HG03064 (cell line): ENCODE measurements around the gene SF3A1.

Experiments
- ATAC-seq: cut with Tn5 transposase; IDR thresholded peaks from one replicate; pipeline ENCODE4 v1.9.1; 2021; ENCODE audit warnings: low read depth; ENCODE audit not compliant: unreplicated experiment

The SF3A1 gene

DNA sequence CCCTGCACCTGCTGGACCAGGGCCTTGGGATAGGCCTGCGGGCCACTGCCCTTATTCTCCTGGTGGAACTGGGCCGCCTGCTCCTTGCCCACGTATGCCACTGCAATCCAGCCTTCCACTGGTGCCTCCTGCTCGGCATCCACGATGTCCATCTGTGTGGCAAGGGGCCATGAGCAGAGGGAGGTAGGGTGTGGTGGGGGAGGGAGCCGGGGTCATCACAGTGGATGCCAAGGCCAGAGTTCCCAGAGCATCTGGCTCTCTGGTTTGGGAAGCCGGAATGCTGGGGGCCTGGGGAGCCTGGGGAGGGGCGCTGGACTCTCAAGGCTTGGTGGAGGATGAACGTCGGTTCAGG, 29.9 kb upstream of the SF3A1 start:
- no peak for ATAC-seq

DNA sequence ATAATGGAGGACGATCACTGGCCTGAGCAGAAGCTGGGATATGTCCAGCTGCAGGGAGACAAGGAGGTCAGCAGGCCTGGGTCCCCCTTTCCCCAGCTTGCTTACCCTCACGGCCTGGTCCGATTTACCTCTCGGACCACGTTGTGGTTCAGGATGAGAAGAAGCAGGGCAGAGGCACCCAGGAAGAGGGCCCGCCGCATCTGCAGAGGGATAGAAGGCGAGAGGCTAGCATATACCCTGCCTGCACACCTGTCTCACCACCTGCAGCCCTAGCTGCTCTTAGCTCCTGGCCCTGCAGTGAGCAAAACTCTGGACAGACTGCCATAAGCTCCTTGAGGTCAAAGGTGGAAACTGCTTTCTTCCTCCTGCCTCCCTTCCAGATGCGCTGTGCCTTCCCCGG, 29.2 kb upstream of the SF3A1 start:
- ATAC-seq = no peak

- ATAC-seq = no peak
Observed at GRCh38 chr22:30383061-30383460, 26.4 kb upstream of the SF3A1 start.

- no peak for ATAC-seq
Observed at GRCh38 chr22:30382340-30382739, 25.6 kb upstream of the SF3A1 start.

- no peak for ATAC-seq
Observed at GRCh38 chr22:30381264-30381663, 24.6 kb upstream of the SF3A1 start.

- ATAC-seq = no peak
Observed at GRCh38 chr22:30380011-30380410, 23.3 kb upstream of the SF3A1 start.

DNA sequence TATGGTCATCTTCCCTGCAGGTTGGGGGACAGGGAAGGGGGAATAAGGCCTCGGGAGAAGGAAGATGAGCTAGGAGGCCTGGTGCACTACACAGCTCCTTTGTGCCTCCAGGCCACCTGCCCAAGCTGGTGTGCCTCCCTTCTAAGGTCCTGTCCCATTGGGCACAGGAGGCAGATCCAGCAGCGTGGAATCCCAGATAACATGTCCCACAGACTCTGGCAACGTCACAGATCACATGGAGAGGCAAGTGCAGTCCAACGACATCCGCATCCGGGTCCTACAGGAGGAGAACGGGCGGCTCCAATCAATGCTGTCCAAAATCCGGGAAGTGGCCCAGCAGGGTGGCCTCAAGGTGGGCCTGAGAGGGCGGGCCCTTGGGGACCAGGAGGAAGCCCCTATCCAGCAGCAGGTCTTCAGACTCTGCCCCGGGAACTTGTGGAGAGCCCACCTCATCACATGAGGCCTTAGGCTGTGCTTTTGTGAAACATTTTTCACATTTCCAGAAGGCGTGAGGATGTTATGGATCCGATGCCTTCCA, 18.7 kb upstream of the SF3A1 start:
- no peak for ATAC-seq

DNA sequence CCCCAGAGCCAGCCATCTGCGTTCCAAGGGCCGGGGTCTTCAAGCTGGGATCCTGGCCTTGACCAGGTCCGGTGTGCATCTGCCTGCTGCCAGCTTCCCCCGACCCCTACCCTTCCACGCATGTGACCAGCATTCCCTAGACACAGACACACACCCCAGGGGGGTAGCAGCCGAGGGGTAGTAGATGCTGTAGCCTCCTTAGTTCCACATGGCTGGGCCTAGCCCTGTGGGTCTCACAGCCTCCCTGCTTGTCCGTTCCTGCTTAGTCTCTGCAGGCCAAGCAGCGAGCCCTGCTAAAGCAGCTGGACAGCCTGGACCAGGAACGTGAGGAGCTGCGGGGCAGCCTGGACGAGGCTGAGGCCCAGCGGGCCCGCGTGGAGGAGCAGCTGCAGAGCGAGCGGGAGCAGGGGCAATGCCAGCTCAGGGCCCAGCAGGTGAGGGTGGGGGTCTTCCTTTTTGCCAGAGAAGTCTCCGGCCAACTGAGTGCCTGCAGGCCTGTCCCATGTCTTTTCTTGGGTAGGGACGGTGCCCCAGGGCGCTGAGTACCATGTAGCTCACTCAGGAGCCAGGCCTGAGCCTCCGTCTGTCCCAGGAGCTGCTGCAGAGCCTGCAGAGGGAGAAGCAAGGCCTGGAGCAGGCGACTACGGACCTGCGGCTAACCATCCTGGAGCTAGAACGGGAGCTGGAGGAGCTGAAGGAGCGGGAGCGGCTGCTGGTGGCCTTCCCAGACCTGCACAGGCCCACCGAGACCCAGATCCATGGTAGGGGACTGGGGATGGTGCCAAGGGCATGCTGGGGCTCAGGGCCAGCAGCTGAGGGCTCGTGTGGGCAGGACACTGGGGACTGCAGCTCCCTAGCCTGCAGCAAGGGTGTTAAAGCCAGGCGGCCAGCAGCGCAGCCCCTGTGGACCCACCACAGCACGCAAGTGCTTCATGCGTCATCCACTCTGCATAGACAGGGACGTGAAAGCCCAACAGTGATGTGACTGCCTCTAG, 16.9 kb upstream of the SF3A1 start:
- ATAC-seq = no peak

GRCh38 chr22:30372915-30373314, 16.2 kb upstream of the SF3A1 start:
- ATAC-seq = no peak

DNA sequence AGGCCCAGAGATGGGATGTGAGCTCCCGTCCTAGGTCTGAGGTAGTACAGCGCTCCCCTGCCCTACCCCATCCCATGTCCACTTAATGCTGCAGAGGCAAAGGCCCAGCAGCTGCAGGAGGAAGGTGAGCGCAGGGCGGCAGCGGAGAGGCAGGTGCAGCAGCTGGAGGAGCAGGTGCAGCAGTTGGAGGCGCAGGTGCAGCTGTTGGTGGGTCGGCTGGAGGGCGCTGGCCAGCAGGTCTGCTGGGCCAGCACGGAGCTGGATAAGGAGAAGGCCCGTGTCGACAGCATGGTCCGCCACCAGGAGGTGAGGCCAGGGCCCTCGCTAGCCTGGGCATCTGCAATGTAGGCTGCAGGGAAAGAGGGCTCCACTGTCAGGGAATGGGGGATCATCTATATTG, 15.3 kb upstream of the SF3A1 start:
- ATAC-seq = no peak

DNA sequence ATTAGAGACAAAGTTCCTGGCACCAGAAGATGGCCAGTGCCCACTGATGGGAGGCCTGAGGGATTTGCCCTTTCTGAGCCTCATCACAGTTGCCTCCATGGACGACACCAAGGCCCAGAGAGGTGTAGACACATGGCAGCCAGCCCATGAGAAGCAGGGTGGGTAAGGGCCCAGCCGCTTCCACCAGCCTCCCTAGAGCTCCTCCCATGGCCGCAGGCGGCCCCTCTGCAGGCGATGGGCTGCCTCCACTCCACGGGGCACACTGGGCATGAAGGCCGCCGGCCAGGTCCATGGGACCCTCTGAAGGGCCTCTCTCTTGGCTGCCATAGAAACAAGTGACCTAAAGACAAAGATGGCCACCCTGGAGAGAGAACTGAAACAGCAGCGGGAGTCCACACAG, 14.6 kb upstream of the SF3A1 start:
- ATAC-seq = no peak

DNA sequence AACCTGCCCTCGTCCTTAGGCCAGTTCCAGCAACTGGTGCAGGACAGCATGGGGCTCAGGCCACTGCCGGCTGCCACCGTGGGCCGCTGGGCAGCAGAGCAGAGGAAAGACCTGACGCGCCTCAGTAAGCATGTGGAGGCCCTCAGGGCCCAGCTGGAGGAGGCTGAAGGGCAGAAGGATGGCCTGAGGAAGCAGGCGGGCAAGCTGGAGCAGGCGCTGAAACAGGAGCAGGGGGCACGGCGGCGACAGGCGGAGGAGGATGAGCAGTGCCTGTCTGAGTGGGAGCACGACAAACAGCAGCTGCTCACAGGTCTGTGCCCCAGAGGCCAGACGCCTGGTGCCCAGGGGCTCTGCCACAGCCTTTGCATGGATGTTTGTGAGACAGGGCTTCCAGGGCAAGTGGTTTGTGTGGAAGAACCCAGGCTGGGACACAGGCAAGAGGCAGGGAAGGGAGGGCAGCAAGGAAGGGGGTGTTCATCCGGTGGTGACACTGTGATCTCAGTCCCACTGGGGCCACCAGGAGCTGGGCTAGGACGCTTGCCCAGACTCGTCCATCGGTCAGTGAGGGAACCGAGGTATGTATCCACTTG, 14.0 kb upstream of the SF3A1 start:
- no peak for ATAC-seq

- ATAC-seq = no peak
Observed at GRCh38 chr22:30368420-30368819, 11.7 kb upstream of the SF3A1 start.

- no peak for ATAC-seq
Observed at GRCh38 chr22:30365891-30366290, 9.2 kb upstream of the SF3A1 start.

DNA sequence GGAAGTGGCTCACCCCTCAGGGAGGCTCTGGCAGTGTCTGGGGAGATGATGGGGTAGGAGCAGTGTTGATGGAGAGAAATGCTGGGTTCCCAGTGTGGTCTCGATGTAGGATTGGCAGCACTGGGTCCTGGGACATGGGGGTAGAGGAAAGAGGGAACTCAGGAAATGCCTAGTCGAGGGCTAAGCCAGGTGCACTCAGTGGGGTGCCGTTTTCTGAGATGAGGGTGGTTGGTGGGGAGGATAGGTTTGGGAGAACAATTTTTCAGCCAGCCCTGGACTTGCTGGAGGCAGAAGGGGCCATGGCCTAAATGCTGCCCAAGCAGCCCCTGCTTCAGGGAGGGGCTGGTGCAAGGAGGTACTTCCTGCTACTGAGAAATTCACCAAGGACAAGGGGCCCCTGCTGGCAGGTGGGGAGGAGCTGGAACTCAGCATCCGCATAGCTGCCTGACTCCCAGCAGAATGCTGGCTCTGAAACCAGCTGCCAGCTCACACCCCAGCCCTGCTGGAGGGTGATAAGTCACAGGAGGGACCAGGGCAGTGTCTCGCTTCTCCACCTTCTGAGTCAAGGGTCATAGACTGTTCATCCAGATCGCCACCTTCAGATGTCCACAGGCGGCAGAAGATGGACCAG, 6.1 kb upstream of the SF3A1 start:
- no peak for ATAC-seq

DNA sequence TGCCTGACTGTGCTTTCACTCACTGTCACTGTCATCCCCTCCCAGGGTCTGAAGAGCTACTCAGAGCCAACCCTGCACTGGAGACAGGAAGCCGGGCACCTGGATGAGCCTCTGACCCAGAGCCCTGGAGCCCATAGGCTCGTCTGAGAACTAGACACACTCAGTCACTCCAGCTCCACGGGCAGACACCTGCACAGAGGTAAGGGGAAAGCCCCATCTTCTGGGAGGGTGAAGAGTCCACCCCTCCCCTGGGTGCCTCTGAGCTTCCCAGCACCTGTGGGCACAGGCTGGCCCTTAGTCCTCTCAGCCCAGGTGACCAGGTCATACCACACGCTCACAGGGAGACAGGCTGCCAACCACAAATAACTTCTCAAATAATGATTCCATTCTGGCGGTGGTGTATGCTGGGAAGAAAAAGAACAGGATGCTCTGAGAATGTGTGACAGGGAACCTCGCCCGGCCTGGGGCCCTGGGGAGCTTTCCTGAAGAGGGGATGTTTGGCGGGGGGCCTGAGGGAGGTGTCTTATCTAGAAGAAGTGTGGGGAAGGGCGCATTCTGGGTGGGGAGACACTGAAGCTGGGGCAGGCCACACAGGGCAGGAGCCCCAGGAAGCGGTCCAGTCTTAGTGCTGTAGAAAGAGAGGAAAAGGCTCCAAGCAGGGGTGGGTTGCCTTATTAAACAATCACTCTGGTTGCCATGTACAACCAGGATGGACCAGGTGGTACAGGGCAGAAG, 5.4 kb upstream of the SF3A1 start:
- ATAC-seq = no peak

DNA sequence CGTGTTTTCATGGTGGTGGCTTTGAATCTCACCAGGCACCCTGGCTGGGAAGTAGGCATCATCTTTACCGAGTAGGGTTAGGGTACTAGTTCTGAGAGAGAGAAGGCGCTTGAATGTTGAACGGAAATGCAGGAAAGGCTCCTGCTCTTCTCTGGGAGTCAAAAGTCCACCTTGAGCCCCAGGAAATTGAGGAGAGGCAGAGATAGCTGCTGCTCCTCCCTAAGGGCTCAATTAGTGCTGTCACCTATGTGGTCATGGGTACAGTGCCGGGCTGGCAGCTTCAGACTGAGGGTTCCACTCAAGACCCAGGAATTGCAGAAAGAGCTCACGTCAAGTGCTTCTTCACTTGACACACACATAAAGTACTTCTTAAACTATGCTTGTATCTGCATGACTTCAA, 1.8 kb upstream of the SF3A1 start:
- ATAC-seq = no peak

DNA sequence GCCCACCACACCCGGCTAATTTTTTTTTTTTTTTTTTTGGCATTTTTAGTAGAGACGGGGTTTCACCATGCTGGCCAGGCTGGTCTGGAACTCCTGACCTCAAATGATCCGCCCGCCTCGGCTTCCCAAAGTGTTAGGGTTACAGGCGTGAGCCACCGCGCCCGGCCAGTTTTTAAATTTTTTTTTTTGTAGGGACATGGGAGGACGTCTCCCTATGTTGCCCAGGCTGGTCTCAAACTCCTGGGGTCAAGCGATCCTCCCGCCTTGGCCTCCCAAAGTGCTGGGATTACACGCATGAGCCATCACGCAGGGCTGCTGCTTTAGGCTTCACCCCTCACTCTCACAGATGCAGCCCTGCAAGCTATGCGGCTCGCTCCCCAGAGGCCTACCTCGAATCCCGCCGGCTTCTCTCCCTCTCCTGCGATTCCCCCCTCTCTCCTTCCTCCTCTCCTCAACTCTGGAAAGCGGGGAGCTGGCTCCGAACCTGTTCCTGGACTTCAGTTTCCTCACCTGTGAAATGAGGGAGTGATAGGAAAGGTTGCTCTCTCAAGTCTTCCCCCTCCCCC, 1.0 kb upstream of the SF3A1 start:
- ATAC-seq = no peak

DNA sequence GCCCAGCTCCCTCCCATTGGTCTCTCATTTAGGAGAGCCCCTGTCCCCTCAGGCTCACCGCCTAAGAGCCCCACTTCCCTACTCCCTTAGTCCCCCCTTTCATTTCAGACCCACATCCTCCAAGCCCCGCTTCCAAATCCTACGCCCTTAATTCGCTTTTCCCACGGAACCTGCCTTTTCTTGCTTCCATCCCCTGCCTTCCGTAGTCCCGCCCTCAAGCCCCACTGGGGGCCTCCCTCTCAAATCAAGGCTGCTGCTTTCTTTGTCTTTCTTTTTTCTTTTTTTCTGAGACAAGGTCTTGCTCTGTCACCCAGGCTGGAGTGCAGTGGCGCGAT, 509 bp upstream of the SF3A1 start:
- no peak for ATAC-seq

GRCh38 chr22:30354644-30355043, 2.0 kb downstream of the SF3A1 start:
- no peak for ATAC-seq

DNA sequence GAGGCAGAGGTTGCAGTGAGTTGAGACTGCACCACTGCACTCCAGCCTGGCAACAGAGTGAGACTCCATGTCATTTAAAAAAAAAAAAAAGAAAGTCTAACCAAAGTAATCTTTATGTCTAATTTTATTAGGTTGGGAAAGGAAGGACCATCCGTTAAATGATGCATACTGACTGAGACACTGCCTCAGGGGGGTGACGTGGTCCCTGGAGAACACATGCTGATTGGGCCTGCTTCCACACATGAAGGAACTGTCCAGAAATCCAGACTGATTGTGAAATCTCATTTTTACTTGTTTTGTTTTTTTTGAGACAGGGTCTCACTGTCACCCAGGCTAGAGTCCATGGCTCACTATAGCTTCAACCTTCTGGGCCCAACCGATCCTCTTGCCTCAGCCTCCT, 5.5 kb downstream of the SF3A1 start:
- no peak for ATAC-seq
